PFSK-1 (cell line): ENCODE measurements around the gene PCP2.

Experiments
- POLR2AphosphoS5 ChIP-seq: IDR thresholded peaks from 2 replicates; pipeline ENCODE4 v1.6.1; 2012; ENCODE audit warnings: low read depth, mild to moderate bottlenecking, control low read depth, low read length, moderate library complexity
- TAF1 ChIP-seq: IDR thresholded peaks from 2 replicates; pipeline ENCODE4 v1.6.1; 2012; ENCODE audit warnings: low read length, control low read depth, borderline replicate concordance; ENCODE audit not compliant: insufficient read depth

- TF ChIP-seq TAF1 (no peak), POLR2AphosphoS5 (no peak)
These were observed at the start of gene PCP2 for GRCh38 chr19:7633698-7634097.
